NOMO-1 treated with dmso at 0.1 percent for 144 hours (cell line): ENCODE results near the gene MYO3B.
"Not testable (repeated sequence)": the region's sequence is repeated elsewhere in the genome, so short reads cannot be mapped to it uniquely, and the experiment has no call there.

Source experiments
- DNase-seq: peaks from one replicate; lab custom pipeline; 2025; ENCODE audit not compliant: unreplicated experiment; lab: John Stamatoyannopoulos, UW

The MYO3B gene

GRCh38 chr2:170531876-170532275 lies 353.9 kb downstream of the MYO3B start:
- DNase-seq: no peak

- DNase-seq: no peak
These were observed 355.2 kb downstream of the MYO3B start for GRCh38 chr2:170533156-170533555.

DNA sequence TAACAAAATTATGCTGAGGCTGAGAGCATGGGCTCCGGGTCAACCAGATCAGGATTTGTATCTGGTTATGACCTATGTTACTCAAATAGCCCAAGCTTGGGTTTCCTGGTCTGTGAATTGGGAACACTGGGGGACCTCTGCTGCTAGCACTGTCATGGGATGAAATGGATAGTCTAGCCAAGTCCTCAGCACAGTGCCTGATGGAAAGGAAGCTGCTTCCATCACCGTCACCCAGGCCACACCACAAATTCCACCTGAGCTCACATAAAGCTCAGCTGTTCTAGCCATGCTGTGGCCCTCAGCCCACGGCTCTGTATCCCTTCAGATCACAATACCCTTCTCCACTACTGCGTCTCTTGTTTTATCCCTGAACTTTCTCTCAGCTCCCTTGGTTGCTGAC lies 357.6 kb downstream of the MYO3B start:
- DNase-seq: no peak

GRCh38 chr2:170544817-170545216 lies 366.9 kb downstream of the MYO3B start:
- no peak for DNase-seq

DNA sequence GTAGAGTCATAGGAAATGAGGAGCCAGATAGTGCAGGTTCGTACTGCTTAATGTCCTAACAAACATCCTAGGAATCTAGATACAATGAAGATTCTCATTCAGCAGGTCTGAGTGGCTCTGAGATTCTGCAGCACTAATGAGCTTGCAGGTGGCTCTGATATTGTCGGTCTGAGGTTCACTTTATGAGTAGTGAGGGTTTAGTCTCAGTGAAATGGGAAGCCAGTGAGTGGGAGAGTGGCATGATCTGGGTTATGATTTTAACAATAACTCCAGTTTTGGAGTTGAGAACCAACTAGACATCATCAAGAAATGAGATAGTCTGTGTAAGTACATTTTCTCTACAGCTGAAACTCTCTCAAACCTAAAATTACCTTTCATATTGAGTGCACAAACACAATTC lies 370.4 kb downstream of the MYO3B start:
- no peak for DNase-seq

DNA sequence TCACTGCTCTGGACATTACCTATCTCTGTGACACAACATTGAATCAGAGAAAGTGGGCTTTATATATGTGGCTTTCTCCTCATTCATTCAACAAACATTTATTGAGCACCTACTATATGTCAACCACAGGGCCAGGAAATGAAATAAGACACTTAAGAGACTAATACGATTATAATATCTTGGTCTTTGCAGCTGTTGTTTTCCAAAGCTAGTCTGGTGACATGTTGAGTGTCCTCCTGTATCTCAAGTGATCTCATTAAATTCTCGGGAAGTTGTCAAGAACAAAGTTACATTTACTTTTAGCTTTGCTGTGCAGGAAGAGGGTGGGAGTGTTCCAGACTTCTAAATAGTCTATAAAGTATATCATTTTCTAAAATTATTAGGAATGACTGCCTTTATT lies 372.6 kb downstream of the MYO3B start:
- DNase-seq: no peak

GRCh38 chr2:170551899-170552298 lies 374.0 kb downstream of the MYO3B start:
- DNase-seq: not testable (repeated sequence)

- no peak for DNase-seq
These were observed 375.8 kb downstream of the MYO3B start for GRCh38 chr2:170553748-170554147.

DNA sequence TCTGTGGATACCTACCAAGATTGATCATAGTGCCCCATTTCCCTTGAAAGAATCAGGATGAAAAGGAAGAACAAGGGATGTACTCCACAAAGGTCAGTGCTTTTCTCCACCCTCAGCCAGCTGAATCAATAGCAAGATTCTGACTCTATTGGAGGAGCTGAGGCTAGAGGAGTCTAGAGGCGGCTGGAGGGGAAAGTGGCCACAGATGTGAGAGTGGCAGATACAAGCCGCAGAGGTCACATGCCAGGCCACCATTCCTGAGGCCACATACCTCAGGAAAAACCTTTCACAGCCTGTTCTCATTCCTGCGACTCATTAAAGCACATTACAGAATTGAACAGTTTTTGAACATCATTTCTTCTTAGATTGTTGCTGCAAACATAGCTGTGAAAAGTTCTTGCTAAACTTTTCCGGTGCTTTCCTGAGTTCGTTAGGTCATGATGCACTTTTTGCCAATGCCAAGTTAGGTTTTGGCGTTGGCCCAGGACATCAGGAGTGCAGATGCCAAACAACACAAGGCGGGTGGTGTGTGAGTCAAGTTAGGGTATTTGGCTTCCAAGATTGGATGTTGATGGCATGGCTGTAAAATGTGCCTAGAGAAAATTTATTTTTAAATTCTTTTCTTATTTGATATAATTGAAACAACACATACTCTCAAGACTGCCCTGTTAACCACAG lies 376.5 kb downstream of the MYO3B start:
- no peak for DNase-seq

- DNase-seq: no peak
These were observed 385.0 kb downstream of the MYO3B start for GRCh38 chr2:170562928-170563327.

DNA sequence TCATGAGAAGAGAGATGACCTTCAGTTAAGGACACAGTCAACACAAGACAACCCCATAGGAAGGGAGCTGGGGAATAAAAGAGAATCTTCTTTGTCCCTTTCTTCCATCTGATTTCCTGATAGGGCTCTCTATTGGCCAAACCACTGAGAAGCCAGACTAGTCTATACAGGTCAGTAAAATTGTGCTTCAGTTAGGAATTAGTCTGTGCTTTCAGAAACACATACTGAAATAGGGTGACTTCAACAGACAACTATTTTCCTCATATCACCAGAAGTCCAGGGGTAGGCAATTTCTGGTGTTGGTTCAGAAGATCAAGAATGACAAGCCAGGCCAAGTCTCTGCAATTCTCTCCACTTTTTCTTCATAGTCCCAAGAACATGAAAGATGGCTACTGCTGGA lies 385.5 kb downstream of the MYO3B start:
- DNase-seq: no peak

DNA sequence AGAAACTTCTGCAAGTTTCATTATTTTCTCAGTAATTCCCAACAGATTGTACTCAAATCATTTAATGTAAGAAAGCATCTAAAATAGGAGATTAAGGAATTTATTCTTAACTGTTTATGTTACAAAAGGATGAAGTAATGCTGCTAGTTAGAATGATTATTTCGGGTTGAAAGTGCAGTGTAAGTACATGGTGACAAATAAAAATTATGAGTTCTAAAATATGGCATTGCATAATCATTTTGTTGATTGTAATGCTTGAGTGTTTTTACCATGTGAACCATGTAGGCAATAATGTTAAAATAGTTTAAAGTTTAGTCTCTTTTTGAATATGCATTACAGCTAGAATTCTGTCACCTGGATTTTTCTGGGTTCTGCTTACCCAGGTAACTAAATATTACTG lies 388.2 kb downstream of the MYO3B start:
- no peak for DNase-seq

GRCh38 chr2:170567429-170567828 lies 389.5 kb downstream of the MYO3B start:
- no peak for DNase-seq

DNA sequence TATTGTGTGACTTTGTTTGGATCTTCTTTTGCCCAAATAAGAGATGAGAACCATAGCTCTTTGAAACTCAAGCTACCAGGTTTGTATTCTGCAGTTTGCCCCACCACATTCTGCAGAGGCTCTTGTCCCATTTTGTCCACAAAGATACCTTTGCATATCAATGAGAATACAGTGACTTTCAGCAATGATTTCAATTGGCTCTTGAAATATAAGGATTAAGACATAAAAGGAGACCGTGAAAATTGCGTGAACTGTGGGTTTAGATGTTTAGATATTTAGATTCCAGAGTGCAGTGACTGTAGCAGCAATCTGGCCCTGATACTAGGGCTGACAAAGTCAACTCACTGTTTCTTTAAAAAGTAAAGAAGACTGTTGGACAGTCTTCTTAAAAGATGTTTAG lies 390.6 kb downstream of the MYO3B start:
- DNase-seq: no peak

DNA sequence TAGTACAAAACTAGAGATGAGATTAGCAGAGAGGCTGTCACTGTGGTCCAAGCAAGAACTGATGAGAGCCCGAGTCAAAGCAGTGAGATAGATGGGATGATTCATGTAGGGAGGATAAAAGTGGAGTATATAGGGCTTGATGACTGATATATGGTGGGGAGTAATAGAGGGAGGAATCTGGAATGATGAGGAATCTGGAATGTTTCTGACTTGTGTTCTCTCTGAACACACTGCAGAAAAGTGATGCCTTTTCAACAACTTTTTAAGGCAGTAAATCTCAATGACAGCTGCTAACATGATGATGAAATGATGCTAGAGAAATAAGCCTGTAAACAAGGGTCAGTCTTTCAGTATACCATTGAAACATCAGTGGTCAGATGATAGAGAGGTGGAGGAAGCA lies 393.7 kb downstream of the MYO3B start:
- DNase-seq: no peak

- DNase-seq: no peak
These were observed 395.7 kb downstream of the MYO3B start for GRCh38 chr2:170573671-170574070.

DNA sequence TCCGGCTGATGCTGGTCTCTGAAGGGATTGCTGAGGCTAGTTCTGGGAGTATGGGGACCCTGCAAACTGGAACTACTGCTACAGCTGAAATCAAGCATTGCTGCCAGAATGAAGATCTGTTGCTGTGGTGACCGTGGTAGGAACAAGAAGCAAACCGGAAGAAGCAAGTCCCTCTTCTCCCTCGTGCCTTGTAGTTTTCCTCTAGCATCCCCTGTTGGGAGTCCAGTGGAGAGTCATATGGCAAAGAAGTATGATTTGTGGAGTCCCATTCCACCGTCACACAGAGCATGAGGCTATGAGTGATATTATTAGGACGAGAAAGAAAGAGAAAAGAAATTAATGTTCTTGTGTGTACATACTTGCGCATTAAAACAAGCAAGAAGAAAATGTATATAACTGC lies 398.3 kb downstream of the MYO3B start:
- no peak for DNase-seq

DNA sequence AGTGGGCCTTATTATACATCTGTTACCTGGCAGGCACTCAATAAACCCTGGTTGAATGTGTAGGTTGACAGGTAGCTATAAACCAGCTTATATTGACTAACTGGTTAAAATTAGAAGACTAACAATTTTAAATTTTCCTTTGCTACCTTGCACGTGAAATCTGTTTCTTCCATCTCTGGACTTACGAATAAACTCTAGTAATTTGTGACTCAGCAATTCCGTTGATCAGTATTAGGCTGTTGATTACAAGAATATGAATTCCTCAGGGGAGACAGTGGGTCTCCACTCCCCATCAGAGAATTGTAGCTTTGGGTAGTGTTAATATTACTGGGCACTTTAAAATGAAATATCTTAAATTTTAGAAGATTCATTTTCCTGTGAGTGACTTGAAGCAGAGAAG lies 399.4 kb downstream of the MYO3B start:
- no peak for DNase-seq

GRCh38 chr2:170578606-170579005 lies 400.7 kb downstream of the MYO3B start:
- no peak for DNase-seq

- DNase-seq: no peak
These were observed 401.6 kb downstream of the MYO3B start for GRCh38 chr2:170579511-170579910.

- no peak for DNase-seq
These were observed 404.4 kb downstream of the MYO3B start for GRCh38 chr2:170582313-170582712.

GRCh38 chr2:170582751-170583463 lies 405.0 kb downstream of the MYO3B start:
- no peak for DNase-seq

DNA sequence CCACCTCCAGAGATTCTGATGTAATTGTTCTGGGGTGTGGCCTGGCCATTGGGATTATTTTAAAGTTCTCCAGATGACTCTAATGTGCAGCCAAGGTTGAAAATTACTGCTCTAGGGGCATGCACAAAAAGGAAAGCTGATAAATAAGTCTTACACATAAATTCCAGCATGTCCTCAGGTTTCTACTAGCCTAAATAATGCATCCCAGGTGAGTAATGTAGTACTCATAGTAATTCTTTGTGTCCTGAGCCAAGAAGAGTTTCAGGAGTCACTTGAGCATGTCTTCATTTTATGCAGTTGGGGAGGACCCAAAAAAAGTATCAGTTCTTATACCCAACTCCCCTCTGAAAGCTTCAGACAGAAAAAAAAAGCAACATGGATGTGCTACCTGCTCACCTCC lies 407.1 kb downstream of the MYO3B start:
- DNase-seq: no peak
